Gastroesophageal sphincter (tissue), 4 donors: Measurements from ENCODE around the gene PF4V1. TPM values are rescaled to one million over a fixed set of nuclear protein-coding genes. Genes with fewer than 3 reads are reported as not detected.

Experiments used
- ATAC-seq: fragments of 150-250 bp; one replicate; pipeline ENCODE4 v1.9.1; 2016; ENCODE audit warnings: mild to moderate bottlenecking, moderate library complexity
- H3K27ac ChIP-seq, 4 donors: fragments of 200-600 bp; sonication (generic) in 3 of 4; 1 replicate in 3 of 4; 2 replicates in 1 of 4; pipeline ENCODE4 v1.5.1; 2016 to 2019
- H3K27me3 ChIP-seq: fragments of 200-600 bp; sonication (generic); one replicate; pipeline ENCODE4 v1.5.1; 2019
- H3K36me3 ChIP-seq, 2 donors: fragments of 200-600 bp; sonication (generic); one replicate each; pipeline ENCODE4 v1.5.1; 2019; ENCODE audit warnings: control low read depth in 1 of 2
- H3K4me1 ChIP-seq, 3 donors: fragments of 200-600 bp; sonication (generic); 1 replicate in 2 of 3; 2 replicates in 1 of 3; pipeline ENCODE4 v1.5.1; 2016 to 2019; ENCODE audit warnings: control low read depth in 2 of 3
- H3K4me3 ChIP-seq, 2 donors: fragments of 200-600 bp; sonication (generic); one replicate each; pipeline ENCODE4 v1.5.1; 2019; ENCODE audit warnings: mild to moderate bottlenecking in 1 of 2, moderate library complexity in 1 of 2
- H3K9me3 ChIP-seq, 3 donors: fragments of 200-600 bp; sonication (generic); one replicate each; pipeline ENCODE4 v1.5.1; 2017 to 2019; ENCODE audit warnings: control low read depth in 2 of 3
- CTCF ChIP-seq, 4 experiments: fragments of 200-600 bp in 2 of 4; fragments of 450-650 bp in 2 of 4; sonication (generic) in 1 of 4; IDR thresholded peaks; one replicate each; pipeline ENCODE4 v1.5.1; 2017 to 2019; ENCODE audit warnings: antibody characterized with exemption in 4 of 4, mild to moderate bottlenecking in 2 of 4, moderate library complexity in 2 of 4
- EP300 ChIP-seq: sonication (generic); formaldehyde crosslinking; IDR thresholded peaks from one replicate; pipeline ENCODE4 v1.6.1; 2017; ENCODE audit warnings: antibody characterized with exemption, mild to moderate bottlenecking
- POLR2A ChIP-seq, 2 donors: fragments of 450-650 bp; IDR thresholded peaks; one replicate each; pipeline ENCODE4 v1.6.1; 2017; ENCODE audit warnings: antibody characterized with exemption in 2 of 2, mild to moderate bottlenecking in 2 of 2, moderate library complexity in 1 of 2
- POLR2AphosphoS5 ChIP-seq: sonication (generic); formaldehyde crosslinking; IDR thresholded peaks from one replicate; pipeline ENCODE4 v1.6.1; 2017; ENCODE audit warnings: antibody characterized with exemption
- WGBS, 2 donors: methylation state at CpG; one replicate each; pipeline ENCODE4 v1.1.5; 2018; ENCODE audit warnings: low coverage in 1 of 2; 5-methylcytosine and 5-hydroxymethylcytosine counted together
- total RNA-seq, 4 donors: library from RNA; depleted of rRNA; stranded (reverse); fragments of >200 nt; gene quantifications; one replicate each; pipeline ENCODE4 v1.1.0, GENCODE V29; 2016

PF4V1 gene
- total RNA-seq, 4 donors from 2014 or later: not detected

GRCh38 chr4:73892966-73893365 is 39.9 kb downstream of the PF4V1 start:
- Histone ChIP-seq H3K27me3 (no peaks in the 10 kb centered on the region), H3K27ac (no peak overlapping the region), H3K36me3 (no peaks in the 10 kb centered on the region), H3K4me3 (no peak overlapping the region), H3K4me1 (no peaks in the 10 kb centered on the region), H3K9me3 (no peaks in the 10 kb centered on the region)
- WGBS, 2 donors: 73 to 93% methylated on average over 3 of the region's 3 CpGs
- no peak for TF ChIP-seq POLR2A (IDR thresholded peaks at IDR 0.05)
- TF ChIP-seq POLR2AphosphoS5: no peak
- TF ChIP-seq EP300: no peak
- no peak for TF ChIP-seq CTCF (IDR thresholded peaks at IDR 0.05)
- no peak for ATAC-seq

GRCh38 chr4:73894001-73894400 is 40.9 kb downstream of the PF4V1 start:
- WGBS, 2 donors: 27 to 68% methylated on average over 2 of the region's 2 CpGs
- Histone ChIP-seq H3K36me3 (no peaks in the 10 kb centered on the region), H3K27me3 (no peaks in the 10 kb centered on the region), H3K27ac (no peak overlapping the region), H3K4me3 (no peak overlapping the region), H3K4me1 (no peaks in the 10 kb centered on the region), H3K9me3 (no peaks in the 10 kb centered on the region)
- ATAC-seq: no peak
- TF ChIP-seq POLR2A (IDR thresholded peaks at IDR 0.05) (no peak), CTCF (IDR thresholded peaks at IDR 0.05) (no peak), POLR2AphosphoS5 (no peak), EP300 (no peak)

- ATAC-seq: no peak
- Histone ChIP-seq H3K4me3 (no peak overlapping the region), H3K9me3 (no peaks in the 10 kb centered on the region), H3K36me3 (no peaks in the 10 kb centered on the region), H3K27ac (no peak overlapping the region), H3K4me1 (no peaks in the 10 kb centered on the region), H3K27me3 (no peaks in the 10 kb centered on the region)
- TF ChIP-seq POLR2AphosphoS5: no peak
- no peak for TF ChIP-seq CTCF (IDR thresholded peaks at IDR 0.05)
- TF ChIP-seq EP300: no peak
- no peak for TF ChIP-seq POLR2A (IDR thresholded peaks at IDR 0.05)
- 50 to 66% methylated on average over 7 to 9 of the region's 9 CpGs for WGBS, 2 donors
These were observed 42.4 kb downstream of the PF4V1 start for GRCh38 chr4:73895201-73896175.

GRCh38 chr4:73896416-73896815 is 43.3 kb downstream of the PF4V1 start:
- WGBS, 2 donors: 64 to 97% methylated on average over 2 of the region's 2 CpGs
- TF ChIP-seq EP300 (no peak), POLR2AphosphoS5 (no peak), POLR2A (IDR thresholded peaks at IDR 0.05) (no peak), CTCF (IDR thresholded peaks at IDR 0.05) (no peak)
- H3K36me3 ChIP-seq: no peaks in the 10 kb centered on the region
- no peak overlapping the region for H3K27ac ChIP-seq
- H3K27me3 ChIP-seq: no peaks in the 10 kb centered on the region
- H3K4me1 ChIP-seq: no peaks in the 10 kb centered on the region
- H3K4me3 ChIP-seq: no peak overlapping the region
- no peak for ATAC-seq
- H3K9me3 ChIP-seq: no peaks in the 10 kb centered on the region
